Natural killer cell (primary cell): Measurements from ENCODE around the gene NR1I3. TPM values are rescaled to one million over a fixed set of nuclear protein-coding genes. Genes with fewer than 3 reads are reported as not detected.

Experiments
- ATAC-seq, 3 donors: fragments of 150-1000 bp in 2 of 3; fragments of 200-7000 bp in 1 of 3; cut with Tn5 transposase; 1 replicate in 1 of 3; 2 replicates in 2 of 3; pipeline ENCODE4 v1.10.0; 2021; ENCODE audit warnings: mild to moderate bottlenecking in 2 of 3, moderate library complexity in 2 of 3
- DNase-seq, 2 donors: peaks; one replicate each; pipeline versions ENCODE4 v3.0.0 to v3.0.0-alpha.2; 2013 to 2021; ENCODE audit warnings: mixed read lengths in 1 of 2
- H3K27ac ChIP-seq: one replicate; pipeline ENCODE4 v1.5.1; 2013; ENCODE audit warnings: mild to moderate bottlenecking, low read length
- H3K27me3 ChIP-seq: one replicate; pipeline ENCODE4 v1.6.1; 2013; ENCODE audit warnings: low read length; ENCODE audit not compliant: control insufficient read depth, insufficient read depth
- H3K36me3 ChIP-seq: one replicate; pipeline ENCODE4 v1.6.1; 2013; ENCODE audit warnings: low read length; ENCODE audit not compliant: control insufficient read depth, insufficient read depth
- H3K4me1 ChIP-seq: one replicate; pipeline ENCODE4 v1.6.1; 2013; ENCODE audit warnings: low read length; ENCODE audit not compliant: control insufficient read depth, insufficient read depth
- H3K4me3 ChIP-seq: one replicate; pipeline ENCODE4 v1.5.1; 2013; ENCODE audit warnings: low read length
- H3K9me3 ChIP-seq: one replicate; pipeline ENCODE4 v1.6.1; 2013; ENCODE audit warnings: low read length; ENCODE audit not compliant: control insufficient read depth, insufficient read depth
- H3K27ac Mint-ChIP-seq, 2 donors: one replicate each; pipeline ENCODE4 v1.8.0; 2022; ENCODE audit warnings: mild to moderate bottlenecking in 2 of 2, mixed read lengths in 2 of 2, moderate library complexity in 1 of 2
- H3K27me3 Mint-ChIP-seq, 2 donors: one replicate each; pipeline ENCODE4 v1.8.0; 2022; ENCODE audit warnings: low read depth in 2 of 2, mixed read lengths in 2 of 2
- H3K36me3 Mint-ChIP-seq: one replicate; pipeline ENCODE4 v1.8.0; 2022; ENCODE audit warnings: mixed read lengths
- H3K4me1 Mint-ChIP-seq, 2 donors: one replicate each; pipeline ENCODE4 v1.8.0; 2022; ENCODE audit warnings: mixed read lengths in 2 of 2
- H3K4me3 Mint-ChIP-seq: one replicate; pipeline ENCODE4 v1.8.0; 2022; ENCODE audit warnings: mild to moderate bottlenecking, moderate library complexity, mixed read lengths
- H3K9me3 Mint-ChIP-seq, 2 donors: one replicate each; pipeline ENCODE4 v1.8.0; 2022; ENCODE audit warnings: mixed read lengths in 2 of 2
- CTCF ChIP-seq: fragments of 200-600 bp; IDR thresholded peaks from one replicate; pipeline ENCODE4 v1.8.0; 2022; ENCODE audit warnings: antibody characterized with exemption
- WGBS: methylation state at CpG from one replicate; pipeline ENCODE4 v1.1.7; 2013; ENCODE audit warnings: missing lambda C conversion rate; ENCODE audit not compliant: insufficient coverage; 5-methylcytosine and 5-hydroxymethylcytosine counted together
- intact Hi-C: fragments of 100-400 bp; cut with micrococcal nuclease; formaldehyde crosslinking; loops from one replicate; pipeline ENCODE4 v1.14.2; 2022
- total RNA-seq, 4 donors: library from RNA; stranded (reverse); fragments of 120-200 nt in 1 of 4; gene quantifications; one replicate each; pipeline versions ENCODE4 v1.2.3 to v1.2.4, GENCODE V29; 2013 to 2022

The NR1I3 gene
- total RNA-seq, 3 donors from 2014 or later (not counting 1 experiment from before 2014, with no cell fraction given), result not detected

GRCh38 chr1:161195171-161195570, 42.8 kb downstream of the NR1I3 start:
- Mint-ChIP-seq H3K4me3 (peak overlapping the region; percentile 67), H3K9me3 (no peaks in the 10 kb centered on the region), H3K27me3 (no peaks in the 10 kb centered on the region), H3K4me1 (peaks cover 28 to 68% of the 10 kb centered on the region in 2 donors), H3K27ac (peak overlapping the region; percentile 82 to 92), H3K36me3 (no peaks in the 10 kb centered on the region)
- WGBS, result 41% methylated on average over 4 of the region's 4 CpGs
- DNase-seq, result no peak
- Histone ChIP-seq H3K4me3 (no peak overlapping the region), H3K9me3 (no peaks in the 10 kb centered on the region), H3K4me1 (peaks cover 56% of the 10 kb centered on the region), H3K27me3 (no peaks in the 10 kb centered on the region), H3K36me3 (no peaks in the 10 kb centered on the region), H3K27ac (peak overlapping the region; percentile 60)
- peak; percentile 69 to 71 (median 70) for ATAC-seq
- intact Hi-C loops, result no loop called here
- TF ChIP-seq CTCF, result no peak

DNA sequence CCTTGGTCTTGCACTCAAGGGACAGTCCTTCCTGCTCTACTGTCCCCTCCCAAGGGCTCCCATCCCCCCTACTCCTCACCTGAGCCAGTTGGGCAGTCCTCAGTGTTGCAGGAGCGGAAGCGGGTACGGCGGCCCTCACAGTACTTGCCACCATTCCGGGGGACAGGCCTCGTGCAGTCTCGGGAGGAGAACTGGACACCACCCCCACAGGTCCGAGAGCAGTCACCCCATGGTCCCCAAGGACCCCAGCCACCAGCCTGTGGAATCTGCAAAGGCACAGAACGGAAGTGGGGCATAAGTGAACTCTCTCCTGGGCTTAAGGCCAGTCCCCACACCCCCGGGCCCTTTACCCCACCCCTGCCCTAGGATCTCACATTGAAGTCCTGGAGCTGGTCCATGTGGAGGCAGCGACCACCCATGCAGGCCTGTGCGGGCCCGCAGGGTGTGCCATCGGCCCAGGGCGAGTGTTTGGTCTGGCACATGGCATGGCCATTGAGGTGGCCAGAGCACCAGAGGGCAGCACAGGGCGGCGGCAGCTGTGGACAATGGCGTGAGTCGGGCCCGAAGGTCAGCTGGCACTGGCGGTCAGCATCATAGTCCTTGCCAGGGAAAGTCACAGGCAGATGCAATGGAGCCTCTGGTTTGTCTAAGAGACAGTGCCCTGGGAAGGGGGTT, 44.3 kb downstream of the NR1I3 start:
- peaks cover 51% of the 10 kb centered on the region for H3K4me1 ChIP-seq
- H3K4me3 Mint-ChIP-seq, result no peak overlapping the region
- H3K27me3 ChIP-seq, result no peaks in the 10 kb centered on the region
- peaks cover 35 to 62% of the 10 kb centered on the region in 2 donors for H3K4me1 Mint-ChIP-seq
- whole genome bisulfite sequencing, result 94% methylated on average over 21 of the region's 21 CpGs
- H3K4me3 ChIP-seq, result no peak overlapping the region
- H3K27me3 Mint-ChIP-seq, result no peaks in the 10 kb centered on the region
- intact Hi-C loops, result no loop called here
- ATAC-seq, result no peak
- peak overlapping the region; percentile 60 for H3K27ac ChIP-seq
- H3K36me3 Mint-ChIP-seq, result no peaks in the 10 kb centered on the region
- H3K9me3 ChIP-seq, result no peaks in the 10 kb centered on the region
- no peak for DNase-seq
- H3K36me3 ChIP-seq, result no peaks in the 10 kb centered on the region
- H3K27ac Mint-ChIP-seq, result peak overlapping the region; percentile 89 to 92
- TF ChIP-seq CTCF, result no peak
- H3K9me3 Mint-ChIP-seq, result no peaks in the 10 kb centered on the region

GRCh38 chr1:161192476-161193465, 45.2 kb downstream of the NR1I3 start:
- 70% methylated on average over 14 of the region's 15 CpGs for WGBS
- H3K4me3 Mint-ChIP-seq, result peak overlapping the region; percentile 86
- TF ChIP-seq CTCF, result peak; percentile 85

More at GRCh38 chr1:161192476-161193465, 45.2 kb downstream of the NR1I3 start:
- Histone ChIP-seq H3K4me1 (peaks cover 61% of the 10 kb centered on the region), H3K36me3 (no peaks in the 10 kb centered on the region), H3K4me3 (no peak overlapping the region), H3K27ac (no peak overlapping the region), H3K9me3 (no peaks in the 10 kb centered on the region), H3K27me3 (no peaks in the 10 kb centered on the region)
- Mint-ChIP-seq H3K27me3 (no peaks in the 10 kb centered on the region), H3K27ac (peak overlapping the region; percentile 89 to 92), H3K36me3 (no peaks in the 10 kb centered on the region), H3K9me3 (no peaks in the 10 kb centered on the region), H3K4me1 (peaks cover 40 to 60% of the 10 kb centered on the region in 2 donors)
- ATAC-seq (peak; percentile 85 to 91 (median 85)), DNase-seq (peak; percentile 48 to 88)
- intact Hi-C loops, result no loop called here
